Fibroblast of skin of right biceps (primary cell): ENCODE results near the gene ULK3.
A peak's percentile ranks its signal among the peaks of the same experiment; 100 is the strongest.
"Not testable (repeated sequence)": the region's sequence is repeated elsewhere in the genome, so short reads cannot be mapped to it uniquely, and the experiment has no call there.

Experiments
- DNase-seq: peaks from one replicate; pipeline ENCODE4 v3.0.0-alpha.2; 2013

Gene ULK3, protein sequence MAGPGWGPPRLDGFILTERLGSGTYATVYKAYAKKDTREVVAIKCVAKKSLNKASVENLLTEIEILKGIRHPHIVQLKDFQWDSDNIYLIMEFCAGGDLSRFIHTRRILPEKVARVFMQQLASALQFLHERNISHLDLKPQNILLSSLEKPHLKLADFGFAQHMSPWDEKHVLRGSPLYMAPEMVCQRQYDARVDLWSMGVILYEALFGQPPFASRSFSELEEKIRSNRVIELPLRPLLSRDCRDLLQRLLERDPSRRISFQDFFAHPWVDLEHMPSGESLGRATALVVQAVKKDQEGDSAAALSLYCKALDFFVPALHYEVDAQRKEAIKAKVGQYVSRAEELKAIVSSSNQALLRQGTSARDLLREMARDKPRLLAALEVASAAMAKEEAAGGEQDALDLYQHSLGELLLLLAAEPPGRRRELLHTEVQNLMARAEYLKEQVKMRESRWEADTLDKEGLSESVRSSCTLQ

DNA sequence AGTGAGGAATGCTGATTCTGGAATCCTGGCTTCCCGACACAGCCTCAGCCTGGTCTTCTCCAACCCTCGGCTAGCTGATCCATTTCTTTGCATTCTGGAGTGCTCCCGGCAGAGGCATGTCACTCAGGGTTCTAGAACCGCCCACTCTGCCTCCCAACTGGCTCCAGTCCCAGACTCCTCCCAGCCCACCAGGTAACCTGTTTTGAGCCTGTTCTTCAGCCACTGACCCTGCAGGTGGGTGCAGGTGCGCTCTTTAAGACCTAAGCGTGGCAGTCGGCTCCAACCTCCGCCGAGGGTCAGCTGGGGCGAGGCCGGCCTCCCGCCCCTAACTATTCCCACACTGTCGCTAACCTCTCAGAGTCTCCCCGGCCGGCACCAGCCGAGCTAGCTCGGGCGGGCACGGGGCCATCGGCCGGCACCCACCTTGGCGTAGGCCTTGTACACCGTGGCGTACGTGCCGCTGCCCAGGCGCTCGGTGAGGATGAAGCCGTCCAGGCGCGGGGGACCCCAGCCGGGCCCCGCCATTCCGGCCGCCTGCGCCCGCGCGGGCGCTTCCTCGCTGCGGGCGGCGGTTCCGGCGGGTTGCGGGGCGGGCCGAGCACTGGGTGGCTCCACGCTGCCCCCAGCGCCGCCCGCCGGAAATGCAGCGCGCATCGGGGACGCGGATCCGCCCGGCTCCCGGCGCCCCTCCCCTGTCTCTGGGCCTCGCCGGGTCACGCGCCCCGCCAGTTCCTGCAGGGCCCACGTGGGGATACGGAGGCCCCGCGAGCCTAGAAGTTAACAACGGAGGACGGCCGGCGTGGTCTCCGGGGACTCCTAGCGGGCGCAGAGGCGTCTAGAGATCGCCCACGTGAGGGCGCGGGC lies at the start of gene ULK3:
ULK3 (minus strand) TSS at position 576 of the 864 bp plus-strand sequence; CDS start at position 525, 51 bp downstream.
- peak; percentile 87 for DNase-seq

DNA sequence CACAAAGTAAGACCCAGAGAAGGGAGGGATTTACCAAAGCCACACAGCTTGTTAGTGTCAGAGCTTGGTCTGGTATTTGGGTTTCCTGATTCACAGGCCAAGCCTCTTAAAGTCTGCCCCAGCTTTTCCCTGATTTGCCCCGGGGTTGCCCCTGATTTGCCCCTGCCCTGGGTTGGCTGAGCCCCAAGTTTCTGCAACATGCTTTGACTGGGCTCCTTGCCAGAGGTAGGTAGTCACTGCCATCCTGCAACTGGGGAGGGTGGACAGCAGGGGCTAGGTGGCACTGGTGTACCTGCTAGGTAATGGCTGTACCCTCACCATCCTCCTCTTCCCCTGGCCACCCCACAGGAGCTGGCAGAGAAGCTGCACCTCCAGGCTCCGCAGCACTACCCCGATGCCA lies 49.4 kb upstream of the ULK3 start:
- DNase-seq: no peak

DNA sequence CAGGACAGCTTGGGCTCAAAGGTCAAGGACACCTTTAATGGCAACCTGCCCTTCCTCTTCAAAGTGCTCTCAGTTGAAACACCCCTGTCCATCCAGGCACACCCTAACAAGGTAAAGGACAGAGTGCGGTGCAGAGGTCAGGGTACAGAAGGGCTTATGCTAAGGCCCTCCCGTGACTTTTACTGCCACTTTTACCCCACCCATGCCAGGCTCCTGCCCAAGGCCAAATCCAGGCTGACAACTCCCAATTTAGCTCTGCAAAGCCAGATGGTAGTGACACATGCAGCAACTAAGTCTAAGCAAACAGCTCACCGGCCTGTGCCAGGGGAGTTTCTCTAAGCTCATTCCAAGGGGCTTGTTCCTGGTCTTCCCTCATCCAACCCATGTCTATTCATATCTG lies 48.5 kb upstream of the ULK3 start:
- DNase-seq: no peak

DNA sequence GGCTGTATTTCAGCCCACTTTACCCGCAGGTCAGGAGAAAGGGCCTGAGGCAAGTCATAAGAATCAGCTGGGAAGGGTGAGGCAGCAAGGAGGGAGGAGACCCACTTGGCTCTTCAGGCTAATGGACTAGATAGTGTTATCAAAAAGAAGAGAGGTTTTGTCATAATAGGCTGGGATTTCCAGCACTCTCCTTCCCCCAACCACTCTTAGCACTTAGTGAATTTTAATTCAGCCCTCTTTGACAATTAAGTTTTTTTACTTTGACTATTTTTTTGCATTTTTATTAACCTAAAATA lies 47.7 kb upstream of the ULK3 start:
- no peak for DNase-seq

DNA sequence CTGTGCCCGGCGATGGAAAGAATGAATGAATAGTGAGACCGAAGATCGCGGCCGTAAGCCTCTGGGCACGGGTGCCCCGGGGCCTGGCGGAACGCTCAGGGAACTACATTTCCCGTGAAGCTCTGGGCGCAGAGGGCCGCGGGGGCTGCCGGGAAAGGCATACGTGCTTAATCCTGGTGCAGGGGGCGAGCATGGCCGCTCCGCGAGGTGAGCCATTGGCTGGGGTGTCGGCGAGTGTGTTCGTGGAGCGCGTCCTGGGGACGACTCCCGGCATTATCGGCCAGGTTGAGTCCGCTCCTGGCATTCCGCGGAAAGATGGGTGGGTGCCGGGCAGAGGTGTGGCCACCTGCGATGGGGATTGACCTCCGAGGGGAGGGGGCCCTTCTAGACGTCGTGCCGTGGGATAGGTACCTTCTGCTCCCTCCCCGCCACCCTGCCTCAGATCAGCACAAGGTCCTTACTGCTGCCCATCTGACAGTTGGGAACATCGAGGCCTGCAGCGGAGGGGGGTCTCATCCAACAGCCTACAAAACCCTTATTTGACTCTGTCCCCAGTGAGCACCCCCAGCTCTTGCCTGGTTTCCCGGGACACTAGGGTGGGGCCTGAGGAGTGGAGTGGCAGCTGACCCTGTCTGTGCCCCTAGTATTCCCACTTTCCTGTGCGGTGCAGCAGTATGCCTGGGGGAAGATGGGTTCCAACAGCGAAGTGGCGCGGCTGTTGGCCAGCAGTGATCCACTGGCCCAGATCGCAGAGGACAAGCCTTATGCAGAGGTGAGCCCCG lies 47.1 kb upstream of the ULK3 start, which contains the start of gene MPI:
MPI (plus strand) TSS at position 160 of the 782 bp plus-strand sequence; CDS start at position 192, 32 bp downstream.
- peak; percentile 80 for DNase-seq

DNA sequence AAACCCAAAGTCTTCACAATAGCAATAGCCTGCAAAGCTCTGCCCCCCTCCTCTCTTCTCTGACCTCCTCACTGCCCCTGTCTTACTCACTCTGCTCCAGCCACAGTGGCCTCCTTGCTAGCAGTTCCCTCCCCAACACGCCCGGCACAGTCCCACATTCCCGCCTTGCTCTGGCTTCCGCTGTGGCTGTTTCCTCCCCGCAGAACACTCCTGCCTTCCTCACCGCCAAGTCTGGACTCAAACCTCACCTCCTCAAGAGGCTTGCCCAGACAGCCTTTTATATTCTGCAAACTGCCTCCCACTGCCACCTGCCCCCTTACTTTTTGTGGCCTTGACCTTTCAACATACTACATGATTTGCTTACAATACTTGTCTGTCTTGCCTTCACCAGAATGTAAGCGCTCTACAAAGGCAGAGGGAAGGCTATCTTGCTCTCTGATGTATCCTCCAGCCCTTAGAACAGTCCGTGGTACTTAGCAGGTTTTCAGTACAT lies 46.5 kb upstream of the ULK3 start:
- DNase-seq: peak; percentile 55

DNA sequence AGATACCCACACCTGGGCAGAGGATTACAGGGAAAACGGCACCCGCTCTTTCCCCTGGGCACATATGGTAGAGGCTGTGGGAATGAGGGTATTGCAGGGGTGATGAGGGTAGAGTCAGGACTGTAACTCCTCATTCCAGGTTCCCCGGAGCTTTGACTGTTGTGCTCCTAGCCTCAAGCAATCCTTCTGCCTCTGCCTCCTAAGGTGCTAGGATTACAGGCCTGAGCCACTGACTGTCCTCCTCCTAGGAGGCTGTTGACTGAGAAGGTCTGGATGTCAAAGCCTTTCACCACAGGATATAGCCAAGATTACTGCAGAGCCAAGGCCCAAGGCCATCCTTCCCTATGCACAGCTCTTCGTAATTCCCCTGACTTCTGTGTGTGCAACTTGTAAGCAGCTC lies 45.8 kb upstream of the ULK3 start:
- DNase-seq: no peak

DNA sequence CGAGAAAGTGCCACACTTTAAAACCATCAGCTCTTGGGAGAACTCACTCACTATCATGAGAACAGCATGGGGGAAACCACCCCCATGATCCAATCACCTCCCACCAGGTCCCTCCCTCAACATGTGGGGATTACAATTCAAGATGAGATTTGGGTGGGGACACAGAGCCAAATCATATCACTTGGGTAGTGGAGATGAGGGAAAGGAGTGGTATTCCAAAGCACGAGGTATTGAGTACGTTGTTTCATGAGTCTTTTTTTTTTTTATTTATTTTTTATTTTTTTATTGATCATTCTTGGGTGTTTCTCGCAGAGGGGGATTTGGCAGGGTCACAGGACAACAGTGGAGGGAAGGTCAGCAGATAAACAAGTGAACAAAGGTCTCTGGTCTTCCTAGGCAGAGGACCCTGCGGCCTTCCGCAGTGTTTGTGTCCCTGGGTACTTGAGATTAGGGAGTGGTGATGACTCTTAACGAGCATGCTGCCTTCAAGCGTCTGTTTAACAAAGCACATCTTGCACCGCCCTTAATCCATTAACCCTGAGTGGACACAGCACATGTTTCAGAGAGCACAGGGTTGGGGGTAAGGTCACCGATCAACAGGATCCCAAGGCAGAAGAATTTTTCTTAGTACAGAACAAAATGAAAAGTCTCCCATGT lies 44.7 kb upstream of the ULK3 start:
- not testable (repeated sequence) for DNase-seq

DNA sequence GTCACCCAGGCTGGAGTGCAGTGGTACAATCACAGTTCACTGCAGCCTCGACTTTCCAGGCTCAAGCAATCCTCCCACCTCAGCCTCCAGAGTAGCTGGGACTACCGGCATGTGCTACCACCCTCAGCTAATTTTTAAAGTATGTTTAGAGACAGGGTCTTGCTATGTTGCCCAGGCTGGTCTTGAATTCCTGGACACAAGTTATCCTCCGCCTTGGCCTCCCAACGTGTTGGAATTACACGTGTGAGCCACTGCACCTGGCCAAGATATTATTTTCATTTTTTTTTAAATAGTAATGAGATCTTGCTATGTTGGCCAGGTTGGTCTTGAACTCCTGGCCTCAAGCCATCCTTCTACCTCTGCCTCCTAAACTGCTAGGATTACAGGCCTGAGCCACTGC lies 42.5 kb upstream of the ULK3 start:
- no peak for DNase-seq

DNA sequence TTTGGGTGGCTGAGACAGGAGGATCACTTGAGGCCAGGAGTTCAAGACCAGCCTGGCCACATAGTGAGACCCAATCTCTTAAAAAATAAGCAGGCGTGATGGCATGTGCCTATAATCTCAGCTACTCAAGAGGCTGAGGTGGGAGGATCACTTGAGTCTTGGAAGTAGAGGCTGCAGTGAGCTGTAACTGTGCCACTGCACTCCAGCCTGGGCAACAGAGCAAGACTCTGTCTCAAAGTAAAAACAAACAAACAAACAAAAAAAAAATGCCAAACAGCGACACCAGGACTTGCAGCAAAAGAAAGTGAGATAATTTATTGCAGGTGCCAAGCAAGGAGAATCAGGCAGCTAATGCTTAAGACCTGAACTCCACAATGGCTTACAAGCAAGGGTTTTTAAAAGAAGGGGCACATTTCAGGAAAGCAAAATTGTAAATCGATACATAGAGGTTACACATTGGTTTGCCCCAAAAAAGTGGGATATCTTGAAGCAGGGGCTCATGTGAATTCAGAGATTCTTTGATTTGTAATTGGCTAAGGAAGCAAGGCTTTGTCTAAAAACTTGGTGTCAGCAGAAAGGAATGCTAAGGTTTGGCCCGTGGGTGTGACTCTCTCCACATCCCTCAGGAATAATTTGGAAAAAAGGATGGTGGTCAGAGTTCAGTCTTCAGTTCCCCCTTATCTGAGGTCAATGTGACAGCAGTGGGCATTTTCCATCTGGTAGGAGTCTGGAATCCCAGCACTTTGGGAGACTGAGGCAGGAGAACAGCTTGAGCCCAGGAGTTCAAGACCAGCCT lies 41.7 kb upstream of the ULK3 start:
- peak; percentile 34 for DNase-seq

DNA sequence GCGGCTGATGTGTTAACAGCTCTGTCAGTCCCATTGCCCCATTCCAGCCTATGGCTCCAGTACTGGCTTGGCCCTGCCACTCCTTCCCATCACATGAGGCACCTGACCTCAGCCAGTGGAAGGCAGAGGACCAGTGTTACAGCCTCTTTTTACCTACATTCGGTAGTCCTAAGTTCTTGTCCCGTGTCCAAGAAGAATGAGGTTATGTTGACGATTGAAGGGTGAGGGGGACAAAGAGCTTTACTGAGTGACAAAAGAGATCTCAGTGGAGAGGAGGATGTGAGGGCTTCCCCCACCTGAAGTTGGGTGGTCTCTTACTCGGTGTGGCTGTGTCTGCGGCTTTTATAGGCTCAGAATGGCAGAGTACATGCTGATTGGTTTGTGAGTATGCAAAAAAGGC lies 39.6 kb upstream of the ULK3 start:
- no peak for DNase-seq

DNA sequence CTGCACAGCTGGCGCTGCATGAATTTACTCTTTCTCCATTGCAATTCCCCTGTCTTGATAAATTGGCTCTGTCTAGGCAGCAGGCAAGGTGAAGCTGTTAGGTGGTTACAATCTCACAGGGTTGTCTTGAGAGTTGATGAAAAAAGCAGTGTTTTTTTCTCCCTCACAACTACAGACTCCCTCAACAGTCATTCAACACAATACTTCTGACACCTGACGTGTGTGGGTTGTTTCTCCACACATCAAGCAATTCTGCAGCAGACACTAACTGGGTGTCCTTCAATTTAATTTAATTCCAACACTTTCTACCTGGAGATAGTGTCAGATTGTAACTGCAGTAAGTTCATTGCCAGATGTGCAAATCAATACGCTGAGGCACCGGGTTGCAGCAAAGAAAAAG lies 35.3 kb upstream of the ULK3 start:
- DNase-seq: no peak

DNA sequence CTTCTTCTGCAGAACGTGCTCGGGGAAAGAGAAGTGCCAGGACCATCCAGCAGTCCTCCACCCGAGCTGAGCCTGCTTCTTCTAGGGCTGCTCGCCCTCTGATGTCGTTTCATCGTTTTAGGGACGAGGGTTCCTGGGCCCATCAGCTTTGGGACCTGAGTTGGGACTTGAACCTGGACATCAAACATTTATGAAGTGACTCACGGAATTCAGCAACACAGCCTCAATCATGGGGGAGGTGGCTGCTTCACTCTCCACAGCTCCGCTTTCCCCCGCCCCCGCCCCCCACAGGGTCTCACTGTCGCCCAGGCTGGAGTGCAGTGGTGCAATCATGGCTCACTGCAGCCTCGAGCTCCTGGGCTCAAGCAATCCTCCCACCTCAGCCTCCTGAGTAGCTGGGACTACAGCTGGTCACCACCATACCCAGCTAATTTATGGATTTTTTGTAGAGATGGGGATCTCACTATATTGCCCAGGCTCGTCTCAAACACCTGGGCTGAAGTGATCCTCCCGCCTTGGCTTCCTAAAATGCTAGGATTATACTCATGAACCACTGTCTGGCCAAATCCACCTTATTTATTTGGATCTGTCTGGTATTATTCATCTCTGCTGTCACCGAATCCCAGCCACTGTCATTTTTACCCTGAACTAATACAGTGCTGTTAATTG lies 30.9 kb upstream of the ULK3 start:
- DNase-seq: peak; percentile 60

DNA sequence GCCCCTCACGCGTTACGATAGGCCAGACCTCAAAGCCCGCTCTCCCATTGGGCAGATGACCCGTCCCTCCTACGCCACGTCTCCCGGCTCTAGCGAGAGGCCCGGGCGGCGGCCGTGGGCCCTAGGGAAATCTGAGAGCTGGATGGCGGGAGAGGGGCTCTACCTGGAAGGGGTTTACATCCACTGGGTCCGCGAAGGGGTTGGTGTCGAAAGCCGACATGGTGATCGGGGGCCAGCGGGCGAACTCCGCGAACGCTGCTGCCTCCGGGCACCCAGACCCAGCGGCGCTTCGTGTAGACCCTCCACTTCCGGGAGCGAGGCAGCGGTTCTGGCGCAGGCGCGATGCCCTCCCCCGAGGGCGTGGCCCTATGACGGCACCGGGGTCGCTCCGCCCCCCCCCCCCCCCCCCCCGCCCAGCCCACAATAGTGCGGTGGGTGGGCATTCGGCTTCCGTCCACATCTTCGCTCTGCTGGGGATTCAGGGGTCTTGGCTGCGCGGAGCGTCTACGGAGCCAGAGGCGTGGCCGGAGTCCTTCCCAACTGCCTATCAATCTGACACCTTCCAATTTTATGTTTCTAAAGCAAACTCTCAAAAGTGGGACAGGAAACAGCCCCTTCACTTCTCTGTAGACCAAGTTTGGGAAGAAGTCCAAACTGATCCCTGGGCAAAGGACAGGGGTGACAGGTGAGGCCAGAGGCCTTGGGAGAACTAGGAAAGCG lies 30.2 kb upstream of the ULK3 start, which contains the start of gene SCAMP2:
SCAMP2 (minus strand) TSS at position 330 of the 720 bp plus-strand sequence; CDS start at position 220, 110 bp downstream.
- peak; percentile 95 for DNase-seq

DNA sequence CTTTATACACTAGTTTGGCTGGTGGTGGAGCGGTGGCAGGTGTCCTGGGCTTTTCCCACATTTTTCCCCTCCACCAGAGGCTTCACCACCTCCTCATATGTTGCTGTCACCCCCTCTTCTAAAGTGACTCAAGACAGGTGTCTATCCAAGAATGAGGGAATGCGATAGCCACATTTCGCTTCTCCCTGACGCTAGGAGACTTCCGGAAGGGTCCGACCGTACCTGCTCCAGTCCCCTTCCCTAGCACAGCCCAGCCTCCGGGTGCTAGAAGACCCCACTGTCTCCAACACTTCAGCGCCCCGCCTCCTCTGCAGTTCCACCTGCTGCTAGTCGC lies 29.7 kb upstream of the ULK3 start:
- no peak for DNase-seq

DNA sequence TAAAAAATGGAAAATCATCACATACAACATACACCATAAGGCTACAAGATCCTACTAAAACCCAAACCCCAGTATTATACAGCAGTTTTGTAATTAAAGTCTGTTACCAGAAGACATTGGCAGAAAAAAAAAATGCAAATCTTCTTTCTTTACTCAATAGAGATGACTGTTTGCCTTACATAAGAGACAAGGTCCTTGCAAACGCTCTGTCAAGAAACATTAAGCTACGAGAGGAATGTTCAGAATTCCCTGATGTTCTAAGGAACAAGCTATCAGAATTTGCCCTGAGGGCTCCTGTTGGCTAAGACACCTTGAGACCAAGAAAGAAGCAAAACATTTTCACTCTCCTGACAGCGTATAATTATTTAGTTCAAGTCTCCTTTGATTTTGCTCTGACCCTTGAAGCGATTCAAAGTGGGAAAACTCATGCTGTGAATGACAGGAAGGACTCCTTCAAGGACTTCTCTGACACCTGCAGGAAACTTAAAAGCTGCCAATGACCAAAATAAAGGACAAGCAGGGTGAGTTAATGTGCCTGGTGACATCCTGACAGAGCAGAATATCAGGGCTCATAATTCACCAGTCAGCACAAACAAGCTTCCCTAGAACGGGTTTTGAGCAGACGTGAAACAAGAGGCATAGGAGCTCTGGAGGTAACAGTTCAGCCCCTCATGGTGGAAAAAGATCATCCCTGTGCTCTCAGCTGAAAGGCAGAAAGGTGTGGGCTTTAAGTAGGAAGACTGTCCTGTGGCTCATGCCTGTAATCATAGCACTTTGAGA lies 27.7 kb upstream of the ULK3 start:
- no peak for DNase-seq

DNA sequence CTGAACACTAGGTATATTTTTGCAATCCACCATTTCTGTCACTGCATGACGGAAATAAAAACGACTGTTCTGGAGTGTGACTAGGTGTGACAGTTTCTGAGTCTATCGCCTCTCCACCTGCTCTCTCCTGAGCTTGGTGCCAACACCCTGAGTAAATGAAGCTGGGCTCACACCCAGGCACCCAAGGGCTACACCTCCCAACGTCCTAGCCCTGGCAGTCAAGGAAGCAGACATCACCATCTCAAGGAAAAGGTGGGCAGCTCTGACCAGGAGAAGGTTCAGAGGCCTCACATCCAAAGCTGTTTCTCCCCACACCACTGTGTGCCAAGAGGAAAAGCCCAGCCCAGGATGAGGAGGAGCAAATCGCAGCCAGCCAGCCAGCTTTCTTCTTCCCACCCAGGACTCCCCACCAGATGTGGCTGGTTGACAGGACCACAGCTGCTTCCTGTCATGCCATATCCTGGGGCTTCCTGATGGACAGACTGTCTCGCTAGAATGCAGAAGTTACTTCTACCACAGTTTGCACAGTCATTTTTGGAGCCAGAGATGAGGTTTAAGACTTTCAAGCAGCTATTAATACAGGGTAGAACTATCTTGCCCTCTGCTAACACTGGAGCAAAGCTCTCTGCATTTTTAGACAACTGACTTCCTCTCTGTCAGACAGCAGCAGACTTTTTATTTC lies 26.9 kb upstream of the ULK3 start:
- no peak for DNase-seq

DNA sequence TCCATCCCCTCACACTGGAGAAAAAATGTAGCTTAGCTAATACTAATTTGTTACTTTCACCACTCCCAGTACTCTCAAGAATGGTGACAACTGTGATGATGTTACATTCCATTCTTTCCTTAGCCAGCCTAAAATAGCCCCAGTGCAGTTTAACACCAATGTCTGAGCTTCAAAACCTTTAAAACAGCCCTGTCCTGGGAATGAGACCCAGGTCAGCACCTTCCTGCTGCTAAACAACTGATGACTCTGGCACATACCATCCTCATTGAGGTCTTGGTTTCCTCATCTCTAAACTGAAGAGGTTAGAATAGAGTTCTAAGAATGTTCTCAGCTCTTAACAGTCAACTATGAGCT lies 26.4 kb upstream of the ULK3 start:
- DNase-seq: no peak

DNA sequence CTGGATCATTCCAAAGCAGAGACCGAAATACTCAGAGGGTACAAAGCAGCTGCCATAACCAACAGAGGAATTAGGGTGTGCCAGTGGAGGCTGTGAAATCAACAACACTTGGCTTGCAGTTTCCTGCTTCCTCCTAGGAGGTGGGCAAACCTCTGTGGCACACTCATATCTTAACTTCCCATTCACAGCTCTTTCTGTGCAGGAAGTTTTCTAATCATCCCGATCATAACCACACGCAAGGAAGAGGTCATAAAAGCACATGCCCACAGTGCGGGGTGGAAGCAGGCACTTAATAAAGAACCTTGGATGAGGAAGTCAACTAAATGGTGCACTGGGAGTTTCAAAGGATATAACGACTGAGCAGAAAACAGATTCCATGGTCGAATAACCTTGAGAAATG lies 25.1 kb upstream of the ULK3 start:
- no peak for DNase-seq
